HepG2 (cell line): ENCODE results near the gene TRIM34. TPM values are rescaled to one million over a fixed set of nuclear protein-coding genes. Genes with fewer than 3 reads are reported as not detected.

Experiments
- ATAC-seq: fragments of 200-7000 bp; cut with Tn5 transposase; 3 replicates; pipeline ENCODE4 v1.9.1; 2020; ENCODE audit warnings: mild to moderate bottlenecking, moderate library complexity
- BruUV-seq: library from RNA; stranded (reverse); fragments of 400-500 nt; replicated peaks from 2 replicates; lab custom pipeline; 2021; lab: Mats Ljungman, UMichigan
- CTCF ChIA-PET: fragments of 300-600 bp; formaldehyde crosslinking; extraction: SDS; loops from one replicate; lab custom pipeline; 2021; ENCODE audit warnings: low total read pairs, inconsistent platforms, low intra/inter-chr PET ratio; lab: Yijun Ruan, JAX
- POLR2A ChIA-PET: fragments of 350-600 bp; sonication (Branson Sonifier 250); formaldehyde crosslinking; loops from one replicate; lab custom pipeline; 2020; ENCODE audit warnings: antibody characterized with exemption, inconsistent platforms; lab: Yijun Ruan, JAX
- DNase-seq: peaks from one replicate; pipeline ENCODE4 v3.0.0-alpha.2; 2015; ENCODE audit warnings: low spot score
- FAIRE-seq: peaks from 3 replicates; lab custom pipeline; 2011; peaks lifted over from hg19 to GRCh38; lab: Jason Lieb, UNC
- H2AFZ ChIP-seq: one replicate; pipeline ENCODE4 v1.6.1; 2011; ENCODE audit warnings: low read length, inconsistent platforms
- H3K27ac ChIP-seq: fragments of 300-600 bp; 3 replicates; pipeline ENCODE4 v1.8.0; 2011; ENCODE audit warnings: mixed run types, mild to moderate bottlenecking, mixed read lengths, low read length, inconsistent platforms; ENCODE audit not compliant: insufficient read depth; ENCODE audit errors: extremely low read length
- H3K27me3 ChIP-seq, 2 experiments: fragments of 200-600 bp in 1 of 2; 2 replicates in 1 of 2; 3 replicates in 1 of 2; pipeline versions ENCODE4 v1.6.0 to v1.8.0; 2011; ENCODE audit warnings: low read length in 2 of 2, mild to moderate bottlenecking in 2 of 2, moderate library complexity in 2 of 2, inconsistent platforms in 1 of 2; ENCODE audit not compliant: insufficient read depth in 2 of 2, control insufficient read depth in 1 of 2
- H3K36me3 ChIP-seq, 2 experiments: fragments of 200-600 bp in 1 of 2; replicated peaks in 1 of 2; 2 replicates in 1 of 2; 3 replicates in 1 of 2; pipeline versions ENCODE4 v1.5.1 to v1.8.0; 2011; ENCODE audit warnings: low read length in 2 of 2, inconsistent platforms in 1 of 2; ENCODE audit not compliant: insufficient read depth in 2 of 2, control insufficient read depth in 1 of 2
- H3K4me1 ChIP-seq: 2 replicates; pipeline ENCODE4 v1.5.1; 2012; ENCODE audit warnings: low read length, inconsistent platforms; ENCODE audit not compliant: insufficient read depth
- H3K4me2 ChIP-seq: 2 replicates; pipeline ENCODE4 v1.6.0; 2011; ENCODE audit warnings: low read depth, low read length, inconsistent platforms
- H3K4me3 ChIP-seq, 3 experiments: fragments of 200-600 bp in 1 of 3; sonication (generic), shearing (Covaris generic) in 1 of 3; replicated peaks in 1 of 3; 2 replicates each; pipeline ENCODE4 v1.5.1; 2011 to 2016; ENCODE audit warnings: low read length in 3 of 3, inconsistent platforms in 2 of 3, low read depth in 2 of 3, mild to moderate bottlenecking in 2 of 3, control low read depth in 1 of 3, mixed read lengths in 1 of 3; ENCODE audit not compliant: insufficient read depth in 1 of 3
- H3K79me2 ChIP-seq: one replicate; pipeline ENCODE4 v1.6.1; 2011; ENCODE audit warnings: low read length, inconsistent platforms; ENCODE audit not compliant: insufficient read depth
- H3K9ac ChIP-seq: 2 replicates; pipeline ENCODE4 v1.6.0; 2011; ENCODE audit warnings: mild to moderate bottlenecking, low read depth, low read length, inconsistent platforms; ENCODE audit not compliant: insufficient read depth
- H3K9me3 ChIP-seq: 2 replicates; pipeline ENCODE4 v1.5.1; 2012; ENCODE audit warnings: mild to moderate bottlenecking, low read length
- H4K20me1 ChIP-seq: 2 replicates; pipeline ENCODE4 v1.6.0; 2011; ENCODE audit warnings: inconsistent platforms, mild to moderate bottlenecking, low read length, moderate library complexity; ENCODE audit not compliant: insufficient read depth
- AGO2 ChIP-seq: fragments of 200-400 bp; formaldehyde crosslinking; optimal IDR thresholded peaks from 2 replicates; pipeline ENCODE3; 2017; ENCODE audit warnings: mild to moderate bottlenecking, low read depth, low read length, moderate library complexity
- KDM3A ChIP-seq: IDR thresholded peaks from 2 replicates; pipeline ENCODE4 v1.6.1; 2018; ENCODE audit warnings: low read depth, missing compliant biosample characterization
- PLRG1 ChIP-seq: fragments of 450-650 bp; conservative IDR thresholded peaks from 2 replicates; pipeline ENCODE4 v1.6.1; 2016
- SATB2 ChIP-seq: sonication (generic); formaldehyde crosslinking; IDR thresholded peaks from 2 replicates; pipeline ENCODE4 v1.5.0; 2020; ENCODE audit warnings: missing genetic modification reagents
- TBX3 ChIP-seq: fragments of 450-650 bp; IDR thresholded peaks from 2 replicates; pipeline ENCODE4 v1.6.1; 2017; ENCODE audit warnings: antibody characterized with exemption, mild to moderate bottlenecking, inconsistent platforms, borderline replicate concordance
- ZC3H4 ChIP-seq: sonication (generic); formaldehyde crosslinking; IDR thresholded peaks from 2 replicates; pipeline ENCODE4 v1.4.0; 2020; ENCODE audit warnings: missing genetic modification reagents, borderline replicate concordance
- ZKSCAN1 ChIP-seq: fragments of 150-350 bp; IDR thresholded peaks from 2 replicates; pipeline ENCODE4 v1.6.1; 2014; ENCODE audit warnings: low read length
- ZNF253 ChIP-seq: sonication (generic); formaldehyde crosslinking; IDR thresholded peaks from 2 replicates; pipeline ENCODE4 v1.8.0; 2022; ENCODE audit warnings: mild to moderate bottlenecking, missing genetic modification reagents, borderline replicate concordance
- ZNF644 ChIP-seq: IDR thresholded peaks from 2 replicates; pipeline ENCODE4 v1.6.1; 2016; ENCODE audit warnings: low read depth
- ZNF761 ChIP-seq: sonication (generic); formaldehyde crosslinking; conservative IDR thresholded peaks from 2 replicates; pipeline ENCODE4 v1.4.0; 2020; ENCODE audit warnings: mild to moderate bottlenecking, missing genetic modification reagents
- ZNF816 ChIP-seq: sonication (generic); formaldehyde crosslinking; IDR thresholded peaks from 2 replicates; pipeline ENCODE4 v1.8.0; 2022; ENCODE audit warnings: missing genetic modification reagents, mild to moderate bottlenecking, borderline replicate concordance
- ZNF883 ChIP-seq: sonication (generic); formaldehyde crosslinking; IDR thresholded peaks from 2 replicates; pipeline ENCODE4 v1.5.1; 2020; ENCODE audit warnings: mild to moderate bottlenecking, missing genetic modification reagents; ENCODE audit errors: not compliant biosample characterization
- WGBS: methylation state at CpG from one replicate; pipeline ENCODE4 v1.1.6; 2017; ENCODE audit warnings: low lambda C conversion rate; 5-methylcytosine and 5-hydroxymethylcytosine counted together
- in situ Hi-C: cut with HindIII; loops from 2 replicates; pipeline ENCODE4 v1.10.0; 2017; ENCODE audit warnings: low pct_unique_long_range_greater_than_20kb; ENCODE audit not compliant: extremely low pct_ligation_motif_present
- intact Hi-C: fragments of 100-400 bp; cut with micrococcal nuclease; formaldehyde crosslinking; loops from one replicate; pipeline ENCODE4 v1.10.0; 2022; ENCODE audit not compliant: unreplicated experiment
- polyA plus RNA-seq, 8 experiments: library from polyadenylated mRNA; depleted of rRNA in 3 of 8; stranded (reverse) in 7 of 8; unstranded in 1 of 8; fragments of >200 nt; fragmentation: Illumina TruSeq in 4 of 8; extraction: Trizol in 4 of 8; gene quantifications; 2 replicates each; pipeline versions ENCODE4 v1.2.1 to v1.2.3, GENCODE V29; 2011 to 2016; ENCODE audit warnings: low read depth in 4 of 8, missing spikeins in 1 of 8, mixed read lengths in 1 of 8; ENCODE audit not compliant: insufficient read depth in 1 of 8
- total RNA-seq, 5 experiments: library from RNA; depleted of rRNA; stranded (reverse); fragments of >200 nt; fragmentation: Illumina TruSeq; extraction: Trizol; gene quantifications; 2 replicates each; pipeline ENCODE4 v1.2.3, GENCODE V29; 2016; ENCODE audit warnings: low read depth in 1 of 5
- TF ChIP-seq, protein P1 (sequence below): sonication (generic); formaldehyde crosslinking; IDR thresholded peaks from 2 replicates; pipeline ENCODE4 v1.8.1; 2023; ENCODE audit warnings: mild to moderate bottlenecking, missing genetic modification reagents
- TF ChIP-seq, protein P2 (sequence below): sonication (generic); formaldehyde crosslinking; IDR thresholded peaks from 2 replicates; pipeline ENCODE4 v1.4.0; 2020; ENCODE audit warnings: missing genetic modification reagents, borderline replicate concordance
- TF ChIP-seq, protein P3 (sequence below): sonication (generic); formaldehyde crosslinking; IDR thresholded peaks from 2 replicates; pipeline ENCODE4 v1.4.0; 2020; ENCODE audit warnings: low read depth, missing genetic modification reagents

The TRIM34 gene
- total and polyA plus RNA-seq, 2 of the 13 experiments (the other 11 are each of a cell fraction or from before 2014, with no cell fraction given) = 0.13 to 0.42 TPM

DNA sequence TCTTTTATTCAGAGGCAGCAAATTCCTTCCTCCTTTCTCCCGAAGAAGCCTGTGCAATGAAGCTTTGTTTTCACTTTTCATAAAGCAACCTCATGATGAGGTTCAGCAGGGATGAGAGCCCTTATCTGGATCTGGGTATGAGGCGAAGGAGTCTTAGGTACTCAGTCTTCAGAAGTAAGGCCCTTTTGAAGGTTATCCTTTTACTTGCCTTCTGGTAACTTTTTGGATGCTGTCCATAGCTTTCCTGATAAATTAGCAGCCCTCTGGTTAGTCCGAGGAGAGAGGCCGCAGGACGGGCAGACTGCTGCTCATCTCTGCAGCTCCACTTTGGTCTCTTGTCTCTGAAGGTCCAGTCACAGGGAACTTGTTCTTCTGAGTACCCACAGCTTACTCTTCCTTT, 65.9 kb downstream of the TRIM34 start:
- Histone ChIP-seq H3K4me1 (no peaks in the 10 kb centered on the region), H3K4me3 (no peak overlapping the region), H3K4me2 (no peak overlapping the region), H4K20me1 (no peaks in the 10 kb centered on the region), H3K36me3 (no peaks in the 10 kb centered on the region)
- CTCF ChIA-PET = no interaction called here
- BruUV-seq = no TSS peak
- intact Hi-C loops = no loop called here
- TF ChIP-seq, protein P1, sequence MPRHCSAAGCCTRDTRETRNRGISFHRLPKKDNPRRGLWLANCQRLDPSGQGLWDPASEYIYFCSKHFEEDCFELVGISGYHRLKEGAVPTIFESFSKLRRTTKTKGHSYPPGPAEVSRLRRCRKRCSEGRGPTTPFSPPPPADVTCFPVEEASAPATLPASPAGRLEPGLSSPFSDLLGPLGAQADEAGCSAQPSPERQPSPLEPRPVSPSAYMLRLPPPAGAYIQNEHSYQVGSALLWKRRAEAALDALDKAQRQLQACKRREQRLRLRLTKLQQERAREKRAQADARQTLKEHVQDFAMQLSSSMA (CRISPR knock-in tag) = no peak
- TF ChIP-seq ZKSCAN1 = no peak
- no peak for TF ChIP-seq ZNF761 (CRISPR knock-in tag)
- TF ChIP-seq AGO2 = no peak
- TF ChIP-seq, protein P2, sequence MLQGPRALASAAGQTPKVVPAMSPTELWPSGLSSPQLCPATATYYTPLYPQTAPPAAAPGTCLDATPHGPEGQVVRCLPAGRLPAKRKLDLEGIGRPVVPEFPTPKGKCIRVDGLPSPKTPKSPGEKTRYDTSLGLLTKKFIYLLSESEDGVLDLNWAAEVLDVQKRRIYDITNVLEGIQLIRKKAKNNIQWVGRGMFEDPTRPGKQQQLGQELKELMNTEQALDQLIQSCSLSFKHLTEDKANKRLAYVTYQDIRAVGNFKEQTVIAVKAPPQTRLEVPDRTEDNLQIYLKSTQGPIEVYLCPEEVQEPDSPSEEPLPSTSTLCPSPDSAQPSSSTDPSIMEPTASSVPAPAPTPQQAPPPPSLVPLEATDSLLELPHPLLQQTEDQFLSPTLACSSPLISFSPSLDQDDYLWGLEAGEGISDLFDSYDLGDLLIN = no peak
- TF ChIP-seq ZNF644 (CRISPR knock-in tag) = no peak
- TF ChIP-seq KDM3A (CRISPR knock-in tag) = no peak
- no peak for TF ChIP-seq SATB2
- no peak for TF ChIP-seq ZNF816 (CRISPR knock-in tag)
- TF ChIP-seq, protein P3, sequence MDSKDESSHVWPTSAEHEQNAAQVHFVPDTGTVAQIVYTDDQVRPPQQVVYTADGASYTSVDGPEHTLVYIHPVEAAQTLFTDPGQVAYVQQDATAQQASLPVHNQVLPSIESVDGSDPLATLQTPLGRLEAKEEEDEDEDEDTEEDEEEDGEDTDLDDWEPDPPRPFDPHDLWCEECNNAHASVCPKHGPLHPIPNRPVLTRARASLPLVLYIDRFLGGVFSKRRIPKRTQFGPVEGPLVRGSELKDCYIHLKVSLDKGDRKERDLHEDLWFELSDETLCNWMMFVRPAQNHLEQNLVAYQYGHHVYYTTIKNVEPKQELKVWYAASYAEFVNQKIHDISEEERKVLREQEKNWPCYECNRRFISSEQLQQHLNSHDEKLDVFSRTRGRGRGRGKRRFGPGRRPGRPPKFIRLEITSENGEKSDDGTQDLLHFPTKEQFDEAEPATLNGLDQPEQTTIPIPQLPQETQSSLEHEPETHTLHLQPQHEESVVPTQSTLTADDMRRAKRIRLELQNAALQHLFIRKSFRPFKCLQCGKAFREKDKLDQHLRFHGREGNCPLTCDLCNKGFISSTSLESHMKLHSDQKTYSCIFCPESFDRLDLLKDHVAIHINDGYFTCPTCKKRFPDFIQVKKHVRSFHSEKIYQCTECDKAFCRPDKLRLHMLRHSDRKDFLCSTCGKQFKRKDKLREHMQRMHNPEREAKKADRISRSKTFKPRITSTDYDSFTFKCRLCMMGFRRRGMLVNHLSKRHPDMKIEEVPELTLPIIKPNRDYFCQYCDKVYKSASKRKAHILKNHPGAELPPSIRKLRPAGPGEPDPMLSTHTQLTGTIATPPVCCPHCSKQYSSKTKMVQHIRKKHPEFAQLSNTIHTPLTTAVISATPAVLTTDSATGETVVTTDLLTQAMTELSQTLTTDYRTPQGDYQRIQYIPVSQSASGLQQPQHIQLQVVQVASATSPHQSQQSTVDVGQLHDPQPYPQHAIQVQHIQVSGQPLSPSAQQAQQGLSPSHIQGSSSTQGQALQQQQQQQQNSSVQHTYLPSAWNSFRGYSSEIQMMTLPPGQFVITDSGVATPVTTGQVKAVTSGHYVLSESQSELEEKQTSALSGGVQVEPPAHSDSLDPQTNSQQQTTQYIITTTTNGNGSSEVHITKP (CRISPR knock-in tag) = no peak
- no peak for TF ChIP-seq ZNF883 (CRISPR knock-in tag)
- no peak for TF ChIP-seq ZC3H4 (CRISPR knock-in tag)
- no peak for TF ChIP-seq PLRG1
- TF ChIP-seq ZNF253 (CRISPR knock-in tag) = no peak
- no peak for TF ChIP-seq TBX3
- TF ChIP-seq, all 625 proteins: peak for 0
- Histone ChIP-seq H3K9ac (no peak overlapping the region), H3K27me3 (no peaks in the 10 kb centered on the region; a peak in 1 of 5 replicates), H3K27ac (no peak overlapping the region), H3K79me2 (no peaks in the 10 kb centered on the region), H2AFZ (no peak overlapping the region), H3K9me3 (no peaks in the 10 kb centered on the region)
- 86% methylated on average over 5 of the region's 5 CpGs for WGBS
- POLR2A ChIA-PET = no interaction called here
- ATAC-seq (no peak), FAIRE-seq (no peak), DNase-seq (no peak)
- in situ Hi-C loops = no loop called here
